Measurements from ENCODE around the gene NUP58. TPM values are rescaled to one million over a fixed set of nuclear protein-coding genes. Genes with fewer than 3 reads are reported as not detected.

The NUP58 gene
- polyA plus RNA-seq, 1 donor (not counting 4 experiments of a cell fraction or from before 2014, with no cell fraction given), result 51.5 TPM

GRCh38 chr13:25267715-25268114 is 33.7 kb upstream of the NUP58 start:
- H3K79me2 ChIP-seq (ENCODE audit: control insufficient read depth, insufficient read depth, low read length), result peaks cover 18% of the 10 kb centered on the region
- no peak overlapping the region for H3K27ac ChIP-seq (ENCODE audit: control insufficient read depth, insufficient read depth, low read length)
- TF ChIP-seq EZH2 (IDR thresholded peaks at IDR 0.05; ENCODE audit: low read length), result no peak
- TF ChIP-seq CTCF (optimal IDR thresholded peaks at IDR 0.05 in 1 of 3, IDR thresholded peaks at IDR 0.05 in 1 of 3, conservative IDR thresholded peaks at IDR 0.05 in 1 of 3; ENCODE audit: extremely low read depth in 1 of 3, insufficient read depth in 2 of 3, low read length in 3 of 3), result no peak
- no peak overlapping the region for H2AFZ ChIP-seq (ENCODE audit: control insufficient read depth, low read length)
- no peak overlapping the region for H3K9ac ChIP-seq (ENCODE audit: control insufficient read depth, extremely low read depth, insufficient read depth, low read length)
- H3K36me3 ChIP-seq (ENCODE audit: control insufficient read depth in 2 of 2, extremely low read depth in 1 of 2, insufficient read depth in 2 of 2, low read length in 2 of 2), result peaks cover 2 to 3% of the 10 kb centered on the region in 2 experiments
- no peak overlapping the region for H3K4me3 ChIP-seq (ENCODE audit: control insufficient read depth in 2 of 3, extremely low read depth in 1 of 3, insufficient read depth in 2 of 3, low read depth in 1 of 3, low read length in 3 of 3)
- H3K9me3 ChIP-seq (ENCODE audit: control insufficient read depth, low read depth, low read length), result no peaks in the 10 kb centered on the region
- FAIRE-seq (no peak), DNase-seq (ENCODE audit: low read depth, low spot score) (no peak)
- no peaks in the 10 kb centered on the region for H3K4me1 ChIP-seq (ENCODE audit: control insufficient read depth, extremely low read depth, insufficient read depth, low read length)
- dilution Hi-C loops (cut with MboI; ENCODE audit: extremely low pct_ligation_motif_present, low sequenced_read_pairs), result no loop called here
- H4K20me1 ChIP-seq (ENCODE audit: control insufficient read depth, extremely low read depth, insufficient read depth, low read length), result no peaks in the 10 kb centered on the region
- no peak overlapping the region for H3K4me2 ChIP-seq (ENCODE audit: control insufficient read depth, extremely low read depth, insufficient read depth, low read depth, low read length)
- H3K9me1 ChIP-seq (ENCODE audit: control insufficient read depth, extremely low read depth, insufficient read depth, low read length), result no peaks in the 10 kb centered on the region
- H3K27me3 ChIP-seq (ENCODE audit: control insufficient read depth, extremely low read depth, insufficient read depth, low read length), result no peaks in the 10 kb centered on the region

GRCh38 chr13:25268561-25268960 is 32.9 kb upstream of the NUP58 start:
- Histone ChIP-seq H3K9me3 (ENCODE audit: control insufficient read depth, low read depth, low read length) (no peaks in the 10 kb centered on the region), H3K9me1 (ENCODE audit: control insufficient read depth, extremely low read depth, insufficient read depth, low read length) (no peaks in the 10 kb centered on the region), H3K27me3 (ENCODE audit: control insufficient read depth, extremely low read depth, insufficient read depth, low read length) (no peaks in the 10 kb centered on the region), H2AFZ (ENCODE audit: control insufficient read depth, low read length) (no peak overlapping the region), H3K79me2 (ENCODE audit: control insufficient read depth, insufficient read depth, low read length) (peaks cover 18% of the 10 kb centered on the region), H3K4me3 (ENCODE audit: control insufficient read depth in 2 of 3, extremely low read depth in 1 of 3, insufficient read depth in 2 of 3, low read depth in 1 of 3, low read length in 3 of 3) (no peak overlapping the region), H3K4me1 (ENCODE audit: control insufficient read depth, extremely low read depth, insufficient read depth, low read length) (no peaks in the 10 kb centered on the region), H3K4me2 (ENCODE audit: control insufficient read depth, extremely low read depth, insufficient read depth, low read depth, low read length) (no peak overlapping the region), H4K20me1 (ENCODE audit: control insufficient read depth, extremely low read depth, insufficient read depth, low read length) (no peaks in the 10 kb centered on the region), H3K27ac (ENCODE audit: control insufficient read depth, insufficient read depth, low read length) (no peak overlapping the region), H3K9ac (ENCODE audit: control insufficient read depth, extremely low read depth, insufficient read depth, low read length) (no peak overlapping the region), H3K36me3 (ENCODE audit: control insufficient read depth in 2 of 2, extremely low read depth in 1 of 2, insufficient read depth in 2 of 2, low read length in 2 of 2) (peaks cover 0 to 2% of the 10 kb centered on the region in 2 experiments)
- TF ChIP-seq CTCF (optimal IDR thresholded peaks at IDR 0.05 in 1 of 3, IDR thresholded peaks at IDR 0.05 in 1 of 3, conservative IDR thresholded peaks at IDR 0.05 in 1 of 3; ENCODE audit: extremely low read depth in 1 of 3, insufficient read depth in 2 of 3, low read length in 3 of 3), result no peak
- TF ChIP-seq EZH2 (IDR thresholded peaks at IDR 0.05; ENCODE audit: low read length), result no peak
- FAIRE-seq (no peak), DNase-seq (ENCODE audit: low read depth, low spot score) (no peak)
- dilution Hi-C loops (cut with MboI; ENCODE audit: extremely low pct_ligation_motif_present, low sequenced_read_pairs), result no loop called here
